HL-60 (cell line): ENCODE data around the gene LRRC8B.

Experiments
- DNase-seq, 2 experiments: peaks; one replicate each; pipeline ENCODE4 v3.0.0-alpha.2; 2010 to 2020; ENCODE audit warnings: low read depth in 1 of 2, low spot score in 1 of 2
- H3K27ac ChIP-seq: fragments of 250-450 bp; sonication (Bioruptor Pico); replicated peaks from 2 replicates; pipeline ENCODE4 v1.5.1; 2020; ENCODE audit warnings: mild to moderate bottlenecking, moderate library complexity
- H3K27me3 ChIP-seq: fragments of 250-450 bp; sonication (Bioruptor Pico); 2 replicates; pipeline ENCODE4 v1.5.1; 2021; ENCODE audit warnings: mild to moderate bottlenecking, moderate library complexity; ENCODE audit not compliant: insufficient read depth, poor library complexity, severe bottlenecking
- H3K4me3 ChIP-seq: replicated peaks from 2 replicates; pipeline ENCODE4 v1.5.1; 2011; ENCODE audit warnings: mild to moderate bottlenecking, control low read depth, low read length; ENCODE audit not compliant: insufficient read depth
- CTCF ChIP-seq: IDR thresholded peaks from one replicate; pipeline ENCODE4 v1.5.1; 2011; ENCODE audit warnings: low read length, control low read depth, inconsistent platforms; ENCODE audit not compliant: insufficient read depth
- GABPA ChIP-seq: IDR thresholded peaks from 2 replicates; pipeline ENCODE4 v1.6.1; 2012; ENCODE audit warnings: low read depth
- POLR2AphosphoS5 ChIP-seq: IDR thresholded peaks from 2 replicates; pipeline ENCODE4 v1.6.1; 2012; ENCODE audit warnings: low read depth
- SPI1 ChIP-seq: IDR thresholded peaks from 2 replicates; pipeline ENCODE4 v1.6.1; 2012; ENCODE audit warnings: low read depth, mild to moderate bottlenecking, borderline replicate concordance
- TF ChIP-seq, protein P1 (sequence below): IDR thresholded peaks from 2 replicates; pipeline ENCODE4 v1.6.1; 2012; ENCODE audit warnings: low read depth; ENCODE audit not compliant: insufficient replicate concordance

LRRC8B gene

DNA sequence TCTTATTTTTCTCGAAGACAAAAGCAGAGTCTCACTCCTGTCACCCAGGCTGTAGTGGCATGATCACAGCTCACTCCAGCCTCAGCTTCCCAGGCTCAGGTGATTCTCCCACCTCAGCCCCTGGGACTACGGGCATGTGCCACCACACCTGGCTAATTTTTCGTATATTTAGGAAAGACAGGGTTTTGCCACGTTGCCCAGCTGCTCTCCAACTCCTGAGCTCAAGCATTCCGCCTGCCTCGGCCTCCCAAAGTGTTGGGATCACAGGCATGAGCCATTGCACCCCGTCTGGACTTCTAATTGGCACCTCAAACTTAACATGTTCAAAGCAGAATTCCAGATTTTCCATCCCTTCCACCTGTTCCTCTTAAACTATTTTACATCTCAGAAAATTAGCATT lies 89.3 kb downstream of the LRRC8B start:
- TF ChIP-seq POLR2AphosphoS5 (no peak), SPI1 (no peak), CTCF (no peak), GABPA (no peak)
- TF ChIP-seq, protein P1, sequence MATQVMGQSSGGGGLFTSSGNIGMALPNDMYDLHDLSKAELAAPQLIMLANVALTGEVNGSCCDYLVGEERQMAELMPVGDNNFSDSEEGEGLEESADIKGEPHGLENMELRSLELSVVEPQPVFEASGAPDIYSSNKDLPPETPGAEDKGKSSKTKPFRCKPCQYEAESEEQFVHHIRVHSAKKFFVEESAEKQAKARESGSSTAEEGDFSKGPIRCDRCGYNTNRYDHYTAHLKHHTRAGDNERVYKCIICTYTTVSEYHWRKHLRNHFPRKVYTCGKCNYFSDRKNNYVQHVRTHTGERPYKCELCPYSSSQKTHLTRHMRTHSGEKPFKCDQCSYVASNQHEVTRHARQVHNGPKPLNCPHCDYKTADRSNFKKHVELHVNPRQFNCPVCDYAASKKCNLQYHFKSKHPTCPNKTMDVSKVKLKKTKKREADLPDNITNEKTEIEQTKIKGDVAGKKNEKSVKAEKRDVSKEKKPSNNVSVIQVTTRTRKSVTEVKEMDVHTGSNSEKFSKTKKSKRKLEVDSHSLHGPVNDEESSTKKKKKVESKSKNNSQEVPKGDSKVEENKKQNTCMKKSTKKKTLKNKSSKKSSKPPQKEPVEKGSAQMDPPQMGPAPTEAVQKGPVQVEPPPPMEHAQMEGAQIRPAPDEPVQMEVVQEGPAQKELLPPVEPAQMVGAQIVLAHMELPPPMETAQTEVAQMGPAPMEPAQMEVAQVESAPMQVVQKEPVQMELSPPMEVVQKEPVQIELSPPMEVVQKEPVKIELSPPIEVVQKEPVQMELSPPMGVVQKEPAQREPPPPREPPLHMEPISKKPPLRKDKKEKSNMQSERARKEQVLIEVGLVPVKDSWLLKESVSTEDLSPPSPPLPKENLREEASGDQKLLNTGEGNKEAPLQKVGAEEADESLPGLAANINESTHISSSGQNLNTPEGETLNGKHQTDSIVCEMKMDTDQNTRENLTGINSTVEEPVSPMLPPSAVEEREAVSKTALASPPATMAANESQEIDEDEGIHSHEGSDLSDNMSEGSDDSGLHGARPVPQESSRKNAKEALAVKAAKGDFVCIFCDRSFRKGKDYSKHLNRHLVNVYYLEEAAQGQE, result no peak
- Histone ChIP-seq H3K27me3 (no peaks in the 10 kb centered on the region), H3K27ac (no peak overlapping the region), H3K4me3 (no peak overlapping the region)
- no peak for DNase-seq

DNA sequence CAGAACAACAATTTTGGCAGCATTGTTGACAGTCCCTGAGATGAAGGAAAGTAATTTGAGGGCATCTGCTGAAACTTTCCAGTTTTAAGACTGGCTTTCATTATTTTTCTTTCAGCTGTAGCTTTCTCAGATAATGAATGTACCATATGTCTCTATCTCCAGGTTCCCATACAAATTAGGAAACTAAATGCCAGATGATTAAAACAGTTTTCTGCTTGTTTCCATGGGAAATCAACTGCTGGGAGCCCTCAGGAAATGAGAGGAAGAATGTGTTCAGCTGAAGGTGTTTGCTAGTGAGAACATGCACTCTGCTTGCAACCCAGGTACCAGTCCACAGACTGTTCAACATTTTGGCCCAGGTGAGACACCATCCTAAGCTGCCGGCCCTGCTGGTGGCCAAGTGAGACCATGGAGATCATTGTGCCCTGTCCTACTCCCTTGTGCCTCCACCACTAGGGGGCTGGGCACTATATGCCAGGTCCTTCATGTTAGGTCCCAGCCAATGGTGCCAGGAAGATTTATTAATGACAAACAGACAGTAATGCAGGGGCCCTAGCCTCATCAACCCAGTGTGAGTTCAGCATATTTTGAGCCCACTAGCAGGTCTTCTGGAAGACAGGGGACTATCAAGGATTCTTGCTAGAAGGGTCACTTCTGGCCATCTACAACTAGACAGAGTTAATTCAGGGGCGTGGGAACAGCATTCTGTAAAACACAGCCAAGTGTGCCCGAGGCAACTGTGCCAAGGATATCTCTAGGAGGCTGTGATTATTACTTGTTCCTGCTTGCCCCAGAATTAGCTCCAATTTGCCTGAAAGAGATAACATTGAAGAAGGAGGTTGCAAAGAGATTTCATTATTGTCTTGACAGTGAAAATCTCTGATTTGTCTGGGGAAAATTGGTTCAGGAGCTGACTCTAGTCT lies 91.3 kb downstream of the LRRC8B start:
- TF ChIP-seq CTCF (peak; percentile 68), GABPA (no peak), SPI1 (no peak)
- TF ChIP-seq, protein P1, result no peak
- peak in 1 of 2 experiments; percentile 46 for DNase-seq
- Histone ChIP-seq H3K27ac (no peak overlapping the region), H3K27me3 (no peaks in the 10 kb centered on the region), H3K4me3 (no peak overlapping the region)

DNA sequence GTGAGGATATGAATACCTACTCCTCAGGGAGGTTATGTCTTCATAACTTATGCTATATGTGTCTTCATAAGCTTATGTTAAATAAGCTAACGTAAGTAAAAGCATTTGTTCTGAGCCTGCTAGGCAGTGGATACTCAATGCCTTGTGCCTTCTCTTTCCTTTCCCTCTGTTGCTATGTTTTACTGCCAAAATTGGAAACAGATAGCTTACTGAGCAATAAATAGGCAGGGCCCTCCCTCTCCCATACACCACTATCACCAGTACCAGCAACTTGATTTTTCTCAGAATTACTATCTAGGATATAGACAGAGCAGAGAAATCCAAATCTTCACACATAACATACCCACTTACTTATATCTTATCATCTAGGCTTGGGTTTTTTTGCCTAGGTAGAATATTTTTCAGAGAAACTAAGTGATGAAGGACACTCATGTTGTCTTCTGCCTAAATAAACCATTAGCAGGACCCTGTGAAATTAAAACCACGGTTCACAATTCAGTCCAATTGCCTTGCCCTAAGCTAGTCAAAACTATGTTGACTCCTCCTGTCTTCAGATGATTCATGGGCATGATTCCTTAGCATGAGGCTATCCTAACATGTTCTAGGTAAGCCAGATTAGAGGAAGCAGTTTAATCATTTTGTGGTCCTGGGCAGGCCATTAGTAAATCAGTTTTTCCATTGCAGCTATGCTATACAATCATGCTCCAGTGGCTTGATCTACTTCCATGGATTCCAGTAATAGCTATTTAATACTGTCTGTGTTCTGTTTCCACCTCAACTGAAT lies 92.4 kb downstream of the LRRC8B start:
- no peak for DNase-seq
- Histone ChIP-seq H3K27me3 (no peaks in the 10 kb centered on the region), H3K27ac (no peak overlapping the region), H3K4me3 (no peak overlapping the region)
- no peak for TF ChIP-seq SPI1
- no peak for TF ChIP-seq CTCF
- TF ChIP-seq, protein P1, result no peak
- no peak for TF ChIP-seq GABPA
- TF ChIP-seq POLR2AphosphoS5, result no peak
